Caki2 (cell line): ENCODE measurements around the gene PAPOLA. TPM values are rescaled to one million over a fixed set of nuclear protein-coding genes. Genes with fewer than 3 reads are reported as not detected.
"Not testable (repeated sequence)": the region's sequence is repeated elsewhere in the genome, so short reads cannot be mapped to it uniquely, and the experiment has no call there.

Experiments
- DNase-seq: peaks from one replicate; pipeline ENCODE4 v3.0.0-alpha.2; 2015; ENCODE audit warnings: low read depth
- in situ Hi-C: cut with HindIII; loops from 2 replicates; pipeline ENCODE4 v1.10.0; 2016; ENCODE audit warnings: low sequenced_read_pairs, low pct_unique_long_range_greater_than_20kb, mixed read lengths
- total RNA-seq: library from RNA; depleted of rRNA; stranded (reverse); fragments of >200 nt; shearing (Covaris generic); gene quantifications from 2 replicates; pipeline ENCODE4 v1.2.3, GENCODE V29; 2014; ENCODE audit warnings: low replicate concordance

PAPOLA gene
- total RNA-seq, 1 experiment from 2014 or later, result 79.4 TPM

GRCh38 chr14:96497087-96497486 lies 5.1 kb upstream of the PAPOLA start:
- DNase-seq, result no peak
- in situ Hi-C loops, result no loop called here

GRCh38 chr14:96497586-96497985 lies 4.6 kb upstream of the PAPOLA start:
- in situ Hi-C loops, result no loop called here

DNA sequence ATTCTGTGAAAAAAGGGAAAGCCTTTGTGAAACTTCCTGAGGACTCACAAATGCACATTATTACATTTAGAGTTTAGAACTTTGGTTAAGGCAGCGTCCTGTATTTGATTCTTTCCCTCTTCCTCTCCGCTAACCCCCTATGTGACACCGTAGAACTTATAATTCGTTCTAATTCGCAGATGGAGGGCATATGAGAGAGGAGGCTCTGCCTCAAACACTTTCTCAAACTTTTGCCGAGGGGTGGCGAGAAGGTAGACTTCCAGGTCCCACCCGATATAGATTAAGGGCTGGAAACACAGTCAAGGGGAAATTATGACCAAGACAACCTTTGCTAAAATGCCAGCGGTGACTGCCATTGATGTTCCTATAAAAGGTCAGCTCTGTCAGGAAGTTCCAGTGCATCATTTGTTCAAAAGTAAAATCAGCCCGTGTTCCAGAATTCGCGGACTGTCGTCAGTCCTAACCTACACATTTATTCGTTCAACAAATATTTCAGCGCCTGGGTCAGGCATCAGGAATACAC lies 904 bp upstream of the PAPOLA start:
- no peak for DNase-seq
- in situ Hi-C loops, result no loop called here

More at GRCh38 chr14:96497586-96497985, 4.6 kb upstream of the PAPOLA start:
- no peak for DNase-seq

GRCh38 chr14:96502621-96503305 lies 581 bp downstream of the PAPOLA start:
- peak; percentile 21 for DNase-seq
- in situ Hi-C loops, result no loop called here

DNA sequence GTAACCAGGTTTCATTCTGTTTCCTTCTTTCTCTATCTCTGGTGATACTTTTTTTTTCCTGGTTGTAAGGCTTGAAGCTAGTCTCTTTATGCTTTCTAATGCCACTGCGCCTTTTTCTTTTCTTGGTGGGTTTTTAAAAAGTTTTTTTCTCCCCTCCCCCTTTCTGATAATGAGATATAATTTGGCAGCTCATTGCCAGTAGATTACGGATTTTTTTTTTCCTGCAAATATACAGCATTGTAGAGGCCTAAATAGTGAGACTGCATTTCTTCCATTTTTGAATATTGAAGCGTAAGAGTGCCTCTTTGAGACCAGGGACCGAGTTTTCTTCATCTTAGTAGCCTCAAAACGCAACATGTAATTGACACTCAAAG lies 1.1 kb downstream of the PAPOLA start:
- DNase-seq, result no peak
- in situ Hi-C loops, result no loop called here

- DNase-seq, in situ Hi-C loops: not testable (repeated sequence)
Measured at GRCh38 chr14:96504353-96504752, 2.2 kb downstream of the PAPOLA start.

DNA sequence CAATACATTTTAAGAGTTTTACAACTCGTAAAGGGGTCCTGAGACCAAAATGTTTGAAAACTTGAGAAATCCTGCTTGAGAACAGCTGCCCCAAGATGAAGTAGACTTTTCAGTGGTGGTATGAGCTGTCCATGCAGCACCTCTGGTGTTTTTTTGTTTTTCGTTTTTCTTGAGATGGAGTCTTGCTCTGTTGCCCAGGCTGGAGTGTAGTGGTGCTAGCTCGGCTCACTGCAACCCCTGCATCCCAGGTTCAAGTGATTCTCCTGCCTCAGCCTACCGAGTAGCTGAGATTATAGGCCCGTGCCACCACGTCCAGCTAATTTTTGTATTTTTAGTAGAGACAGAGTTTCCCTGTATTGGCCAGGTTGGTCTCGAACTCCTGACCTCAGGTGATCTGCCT lies 5.5 kb downstream of the PAPOLA start:
- in situ Hi-C loops, result no loop called here
- no peak for DNase-seq

DNA sequence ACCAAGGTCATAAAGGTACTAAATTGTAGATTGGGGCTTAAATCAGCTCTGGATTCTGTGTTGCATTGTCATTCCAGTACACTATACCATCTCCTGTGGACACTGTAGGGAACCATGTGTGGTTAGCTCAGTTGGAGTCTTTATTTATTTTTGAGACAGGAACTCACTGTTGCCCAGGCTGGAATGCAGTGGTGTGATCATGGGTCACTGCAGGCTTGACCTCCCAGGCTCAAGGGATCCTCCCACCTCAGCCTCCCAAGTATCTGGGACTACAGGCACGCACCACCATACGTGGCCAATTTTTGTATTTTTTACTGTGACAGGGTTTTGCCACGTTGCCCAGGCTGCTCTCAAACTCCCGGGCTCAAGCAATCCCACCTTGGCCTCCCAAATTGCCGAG lies 6.7 kb downstream of the PAPOLA start:
- DNase-seq, result peak; percentile 11
- in situ Hi-C loops, result no loop called here

DNA sequence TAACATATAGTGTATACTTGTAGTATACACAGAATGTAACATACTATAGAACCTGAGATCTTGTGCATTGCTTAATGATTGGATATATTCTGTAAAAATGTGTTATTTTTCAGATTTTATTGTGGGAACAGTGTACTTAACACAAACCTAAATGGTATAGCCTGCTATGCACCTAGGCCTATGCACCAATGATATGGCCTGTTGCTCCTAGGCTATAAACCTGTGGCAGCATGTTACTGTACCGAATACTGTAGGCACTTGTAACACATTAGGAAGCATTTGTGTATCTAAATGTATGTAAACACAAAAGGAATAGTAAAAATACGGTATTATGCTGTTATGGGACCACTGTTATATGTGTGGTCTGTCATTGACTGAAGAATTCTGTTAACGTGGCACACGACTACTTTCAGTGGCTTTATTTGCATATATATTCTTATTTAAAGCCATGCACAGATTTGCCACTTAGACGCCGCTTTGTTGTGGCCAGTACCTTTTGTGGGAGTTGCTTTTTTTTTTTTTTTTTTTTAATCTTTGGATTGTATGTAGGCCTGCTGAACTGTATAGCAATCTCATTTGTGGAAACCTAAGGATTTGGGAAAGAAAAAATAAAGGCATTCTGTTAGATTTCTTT lies 7.4 kb downstream of the PAPOLA start:
- DNase-seq, result no peak
- in situ Hi-C loops, result no loop called here

- in situ Hi-C loops, result no loop called here
- no peak for DNase-seq
Measured at GRCh38 chr14:96511146-96511545, 9.0 kb downstream of the PAPOLA start.

DNA sequence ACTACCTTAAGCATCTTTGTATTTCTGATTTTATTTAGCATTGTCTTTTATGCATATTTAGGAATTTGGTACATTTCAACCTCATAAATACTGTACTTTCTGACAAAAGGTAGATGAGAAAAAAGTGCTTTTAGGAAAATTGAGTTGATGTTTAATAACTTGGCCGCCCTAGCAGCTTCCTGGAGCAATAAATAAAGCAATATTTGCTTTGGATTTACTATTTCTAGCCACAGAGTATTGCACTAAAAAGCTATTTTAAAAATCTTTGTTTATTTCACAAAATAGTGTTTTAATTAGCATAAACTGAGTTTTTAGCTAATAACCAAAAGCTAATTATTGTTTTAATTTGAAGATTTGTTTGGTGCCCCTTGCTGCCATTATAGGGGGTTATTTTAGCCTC lies 9.5 kb downstream of the PAPOLA start:
- no peak for DNase-seq
- in situ Hi-C loops, result no loop called here

DNA sequence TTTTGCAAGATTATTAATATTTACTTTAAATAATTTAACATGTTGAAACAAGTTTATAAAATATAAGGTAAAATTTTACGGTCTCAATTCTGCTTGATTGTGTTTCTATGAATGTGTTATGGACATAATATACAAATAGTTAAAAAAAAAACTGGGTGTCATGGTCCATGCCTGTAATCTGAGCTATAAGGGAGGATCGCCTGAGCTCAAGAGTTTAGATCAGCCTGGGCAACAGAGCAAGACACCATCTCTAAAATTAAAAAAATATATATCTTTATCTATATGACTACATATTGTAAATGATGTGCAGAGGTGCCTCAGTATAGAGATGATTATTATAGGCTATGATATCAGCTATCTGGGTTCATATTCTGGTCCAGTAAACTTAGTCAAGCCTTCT lies 9.9 kb downstream of the PAPOLA start:
- DNase-seq, result no peak

DNA sequence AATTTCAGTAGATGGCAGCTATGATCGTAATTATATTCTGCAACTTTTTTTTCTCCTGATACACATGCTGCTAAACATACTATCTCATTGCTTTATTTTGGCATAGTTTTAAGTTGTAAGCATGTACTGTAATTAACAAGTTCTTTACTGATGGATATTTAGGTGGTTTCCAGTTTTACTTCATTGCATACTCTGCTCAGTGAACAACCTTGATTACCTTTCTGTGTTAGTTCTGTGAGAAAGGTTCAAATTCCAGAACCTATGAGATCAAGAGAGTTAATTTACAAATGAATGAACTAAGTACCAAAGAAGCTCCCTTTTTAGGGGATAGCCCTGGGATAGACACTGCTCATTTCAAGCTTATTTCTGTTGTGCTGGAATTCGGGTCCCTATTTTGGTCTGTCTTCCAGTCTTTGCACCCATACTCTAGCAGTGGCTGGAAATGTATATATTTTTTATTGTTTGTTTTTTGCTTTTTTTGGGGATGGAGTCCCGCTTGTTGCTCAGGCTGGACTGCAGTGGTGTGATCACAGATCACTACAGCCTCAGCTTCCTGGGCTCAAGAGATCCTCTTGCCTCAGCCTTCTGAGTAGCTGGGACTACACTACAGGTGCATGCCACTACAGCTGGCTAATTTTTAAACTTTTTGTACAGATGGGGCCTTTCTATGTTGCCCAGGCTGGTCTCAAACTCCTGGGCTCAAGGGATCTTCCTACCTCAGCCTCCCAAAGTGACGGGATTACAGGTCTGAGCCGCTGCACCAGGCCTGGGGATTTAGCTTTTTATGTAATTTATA lies 10.6 kb downstream of the PAPOLA start:
- in situ Hi-C loops, result no loop called here

More for the DNA sequence above, 9.9 kb downstream of the PAPOLA start:
- in situ Hi-C loops, result no loop called here

GRCh38 chr14:96514694-96515093 lies 12.5 kb downstream of the PAPOLA start:
- in situ Hi-C loops, result no loop called here
- no peak for DNase-seq

More for the DNA sequence above, 10.6 kb downstream of the PAPOLA start:
- DNase-seq, result no peak

GRCh38 chr14:96515731-96516130 lies 13.5 kb downstream of the PAPOLA start:
- in situ Hi-C loops, result no loop called here
- no peak for DNase-seq

DNA sequence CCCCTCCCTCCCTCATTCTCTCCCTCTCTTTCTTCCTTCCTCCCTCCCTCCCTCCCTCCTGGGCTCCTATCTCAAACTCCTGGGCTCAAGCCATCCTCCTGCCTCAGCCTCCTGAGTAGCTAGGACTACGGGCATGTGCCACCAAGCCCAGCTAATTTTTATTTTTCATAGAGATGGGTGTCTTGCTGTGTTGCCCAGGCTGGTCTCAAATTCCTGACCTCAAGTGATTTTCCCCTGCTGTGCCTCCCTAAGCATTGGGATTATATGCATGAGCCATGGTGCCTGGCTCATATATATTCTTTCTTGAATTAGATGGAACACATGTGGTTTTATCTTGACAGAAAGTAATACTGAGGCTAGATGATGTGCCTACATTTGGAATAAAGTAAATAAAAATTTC lies 14.2 kb downstream of the PAPOLA start:
- no peak for DNase-seq
- in situ Hi-C loops, result no loop called here

GRCh38 chr14:96519970-96520369 lies 17.8 kb downstream of the PAPOLA start:
- in situ Hi-C loops, result no loop called here
- DNase-seq, result no peak

DNA sequence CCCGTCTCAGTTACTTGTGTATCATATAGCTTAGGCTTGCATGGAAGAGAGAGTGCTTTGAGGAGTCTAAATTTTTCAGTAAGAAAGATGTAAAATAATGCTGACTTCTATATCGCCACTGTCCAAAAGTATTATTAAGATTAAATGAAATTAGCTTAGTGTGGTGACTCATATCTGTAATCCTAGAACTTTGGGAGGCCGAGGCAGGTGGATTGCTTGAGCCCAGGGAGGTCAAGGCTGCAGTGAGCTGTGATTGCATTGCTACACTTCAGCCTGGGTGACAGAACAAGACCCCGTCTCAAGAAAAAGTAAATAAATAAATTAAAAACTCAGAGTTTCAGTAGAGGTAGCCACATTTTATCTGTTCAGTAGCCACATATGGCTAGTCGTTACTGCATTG lies 23.3 kb downstream of the PAPOLA start:
- in situ Hi-C loops, result no loop called here
- DNase-seq, result no peak

DNA sequence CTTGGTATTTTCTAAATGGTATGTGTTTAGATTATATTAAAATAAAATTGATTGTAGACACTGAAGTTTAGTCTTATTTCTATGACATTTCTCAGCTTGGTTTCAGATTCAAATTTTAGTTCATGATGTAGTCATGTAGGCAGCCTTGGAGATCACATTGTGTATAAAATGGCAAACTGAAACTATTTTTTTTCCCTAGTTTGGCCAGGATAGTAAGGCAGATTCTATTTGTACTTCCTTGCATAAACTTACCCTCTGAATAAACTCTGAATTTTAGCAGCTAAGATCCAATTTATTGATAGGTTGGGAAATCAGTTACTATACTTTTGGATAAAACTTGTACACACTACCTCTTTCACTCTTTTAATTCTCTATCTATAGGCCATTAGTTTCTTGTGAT lies 30.4 kb downstream of the PAPOLA start:
- no peak for DNase-seq
- in situ Hi-C loops, result no loop called here
